ENCODE measurements around the gene MAPK8.
A peak's percentile ranks its signal among the peaks of the same experiment; 100 is the strongest.

The MAPK8 gene

GRCh38 chr10:48307711-48308018, 1.2 kb downstream of the MAPK8 start:
- Histone ChIP-seq H3K4me3 (ENCODE audit: low read depth, low read length) (peak overlapping the region; percentile 99), H3K4me1 (ENCODE audit: control insufficient read depth, insufficient read depth, low read length, unreplicated experiment) (peaks cover 21% of the 10 kb centered on the region), H2AFZ (ENCODE audit: low read length, unreplicated experiment) (peak overlapping the region; percentile 90), H3K27ac (ENCODE audit: low read depth, low read length) (no peak overlapping the region), H3K79me2 (ENCODE audit: control insufficient read depth, insufficient read depth, low read length, unreplicated experiment) (peaks cover 53% of the 10 kb centered on the region), H3K36me3 (ENCODE audit: insufficient read depth, low read length) (no peaks in the 10 kb centered on the region), H3K27me3 (ENCODE audit: insufficient read depth, low read length) (peaks cover 5% of the 10 kb centered on the region)

GRCh38 chr10:48309711-48310226, 3.3 kb downstream of the MAPK8 start:
- Histone ChIP-seq H3K4me1 (ENCODE audit: control insufficient read depth, insufficient read depth, low read length, unreplicated experiment) (peaks cover 21% of the 10 kb centered on the region), H3K27ac (ENCODE audit: low read depth, low read length) (peak overlapping the region; percentile 40)

GRCh38 chr10:48314107-48314506, 7.6 kb downstream of the MAPK8 start:
- Histone ChIP-seq H3K36me3 (ENCODE audit: insufficient read depth, low read length) (no peaks in the 10 kb centered on the region), H3K4me3 (ENCODE audit: low read depth, low read length) (no peak overlapping the region), H3K27me3 (ENCODE audit: insufficient read depth, low read length) (no peaks in the 10 kb centered on the region), H2AFZ (ENCODE audit: low read length, unreplicated experiment) (no peak overlapping the region), H3K4me1 (ENCODE audit: control insufficient read depth, insufficient read depth, low read length, unreplicated experiment) (peaks cover 12% of the 10 kb centered on the region), H3K27ac (ENCODE audit: low read depth, low read length) (no peak overlapping the region), H3K79me2 (ENCODE audit: control insufficient read depth, insufficient read depth, low read length, unreplicated experiment) (peaks cover 81% of the 10 kb centered on the region)

More at GRCh38 chr10:48309711-48310226, 3.3 kb downstream of the MAPK8 start:
- Histone ChIP-seq H3K27me3 (ENCODE audit: insufficient read depth, low read length) (no peaks in the 10 kb centered on the region), H3K36me3 (ENCODE audit: insufficient read depth, low read length) (no peaks in the 10 kb centered on the region), H3K4me3 (ENCODE audit: low read depth, low read length) (peak overlapping the region; percentile 24; the same call in 1 of the 2 replicates), H3K79me2 (ENCODE audit: control insufficient read depth, insufficient read depth, low read length, unreplicated experiment) (peaks cover 65% of the 10 kb centered on the region), H2AFZ (ENCODE audit: low read length, unreplicated experiment) (no peak overlapping the region)

GRCh38 chr10:48316236-48316635, 9.8 kb downstream of the MAPK8 start:
- Histone ChIP-seq H3K4me3 (ENCODE audit: low read depth, low read length) (no peak overlapping the region), H3K36me3 (ENCODE audit: insufficient read depth, low read length) (no peaks in the 10 kb centered on the region), H2AFZ (ENCODE audit: low read length, unreplicated experiment) (no peak overlapping the region), H3K27me3 (ENCODE audit: insufficient read depth, low read length) (no peaks in the 10 kb centered on the region), H3K27ac (ENCODE audit: low read depth, low read length) (no peak overlapping the region), H3K4me1 (ENCODE audit: control insufficient read depth, insufficient read depth, low read length, unreplicated experiment) (no peaks in the 10 kb centered on the region), H3K79me2 (ENCODE audit: control insufficient read depth, insufficient read depth, low read length, unreplicated experiment) (peaks cover 68% of the 10 kb centered on the region)

GRCh38 chr10:48317321-48317990, 11.0 kb downstream of the MAPK8 start:
- H2AFZ ChIP-seq (ENCODE audit: low read length, unreplicated experiment): no peak overlapping the region
- H3K27ac ChIP-seq (ENCODE audit: low read depth, low read length): no peak overlapping the region
- no peaks in the 10 kb centered on the region for H3K36me3 ChIP-seq (ENCODE audit: insufficient read depth, low read length)
- peaks cover 64% of the 10 kb centered on the region for H3K79me2 ChIP-seq (ENCODE audit: control insufficient read depth, insufficient read depth, low read length, unreplicated experiment)
- H3K27me3 ChIP-seq (ENCODE audit: insufficient read depth, low read length): no peaks in the 10 kb centered on the region
- H3K4me3 ChIP-seq (ENCODE audit: low read depth, low read length): no peak overlapping the region
- no peaks in the 10 kb centered on the region for H3K4me1 ChIP-seq (ENCODE audit: control insufficient read depth, insufficient read depth, low read length, unreplicated experiment)

GRCh38 chr10:48322017-48322416, 15.5 kb downstream of the MAPK8 start:
- Histone ChIP-seq H3K79me2 (ENCODE audit: control insufficient read depth, insufficient read depth, low read length, unreplicated experiment) (peaks cover 55% of the 10 kb centered on the region), H3K4me3 (ENCODE audit: low read depth, low read length) (no peak overlapping the region), H3K27ac (ENCODE audit: low read depth, low read length) (no peak overlapping the region)

GRCh38 chr10:48324580-48324979, 18.1 kb downstream of the MAPK8 start:
- Histone ChIP-seq H2AFZ (ENCODE audit: low read length, unreplicated experiment) (no peak overlapping the region), H3K27ac (ENCODE audit: low read depth, low read length) (no peak overlapping the region), H3K79me2 (ENCODE audit: control insufficient read depth, insufficient read depth, low read length, unreplicated experiment) (peaks cover 39% of the 10 kb centered on the region), H3K4me3 (ENCODE audit: low read depth, low read length) (no peak overlapping the region), H3K27me3 (ENCODE audit: insufficient read depth, low read length) (no peaks in the 10 kb centered on the region), H3K36me3 (ENCODE audit: insufficient read depth, low read length) (no peaks in the 10 kb centered on the region), H3K4me1 (ENCODE audit: control insufficient read depth, insufficient read depth, low read length, unreplicated experiment) (no peaks in the 10 kb centered on the region)

More at GRCh38 chr10:48322017-48322416, 15.5 kb downstream of the MAPK8 start:
- Histone ChIP-seq H2AFZ (ENCODE audit: low read length, unreplicated experiment) (no peak overlapping the region), H3K36me3 (ENCODE audit: insufficient read depth, low read length) (no peaks in the 10 kb centered on the region), H3K27me3 (ENCODE audit: insufficient read depth, low read length) (no peaks in the 10 kb centered on the region), H3K4me1 (ENCODE audit: control insufficient read depth, insufficient read depth, low read length, unreplicated experiment) (no peaks in the 10 kb centered on the region)

- Histone ChIP-seq H3K79me2 (ENCODE audit: control insufficient read depth, insufficient read depth, low read length, unreplicated experiment) (peaks cover 15% of the 10 kb centered on the region), H3K27ac (ENCODE audit: low read depth, low read length) (no peak overlapping the region), H3K36me3 (ENCODE audit: insufficient read depth, low read length) (no peaks in the 10 kb centered on the region; the same call in 1 of the 2 replicates), H3K27me3 (ENCODE audit: insufficient read depth, low read length) (no peaks in the 10 kb centered on the region), H2AFZ (ENCODE audit: low read length, unreplicated experiment) (no peak overlapping the region), H3K4me1 (ENCODE audit: control insufficient read depth, insufficient read depth, low read length, unreplicated experiment) (no peaks in the 10 kb centered on the region), H3K4me3 (ENCODE audit: low read depth, low read length) (no peak overlapping the region)
These were observed 23.8 kb downstream of the MAPK8 start for GRCh38 chr10:48330269-48330668.

- peaks cover 15% of the 10 kb centered on the region for H3K79me2 ChIP-seq (ENCODE audit: control insufficient read depth, insufficient read depth, low read length, unreplicated experiment)
These were observed 25.0 kb downstream of the MAPK8 start for GRCh38 chr10:48331436-48331835.

GRCh38 chr10:48332166-48332870, 25.8 kb downstream of the MAPK8 start:
- Histone ChIP-seq H3K27ac (ENCODE audit: low read depth, low read length) (no peak overlapping the region), H3K79me2 (ENCODE audit: control insufficient read depth, insufficient read depth, low read length, unreplicated experiment) (peaks cover 9% of the 10 kb centered on the region), H3K36me3 (ENCODE audit: insufficient read depth, low read length) (no peaks in the 10 kb centered on the region; the same call in 1 of the 2 replicates), H3K4me1 (ENCODE audit: control insufficient read depth, insufficient read depth, low read length, unreplicated experiment) (no peaks in the 10 kb centered on the region), H3K4me3 (ENCODE audit: low read depth, low read length) (no peak overlapping the region), H3K27me3 (ENCODE audit: insufficient read depth, low read length) (no peaks in the 10 kb centered on the region), H2AFZ (ENCODE audit: low read length, unreplicated experiment) (no peak overlapping the region)

More at GRCh38 chr10:48331436-48331835, 25.0 kb downstream of the MAPK8 start:
- no peaks in the 10 kb centered on the region for H3K4me1 ChIP-seq (ENCODE audit: control insufficient read depth, insufficient read depth, low read length, unreplicated experiment)
- no peaks in the 10 kb centered on the region; the same call in 1 of the 2 replicates for H3K36me3 ChIP-seq (ENCODE audit: insufficient read depth, low read length)
- no peaks in the 10 kb centered on the region for H3K27me3 ChIP-seq (ENCODE audit: insufficient read depth, low read length)
- no peak overlapping the region for H3K4me3 ChIP-seq (ENCODE audit: low read depth, low read length)
- no peak overlapping the region for H2AFZ ChIP-seq (ENCODE audit: low read length, unreplicated experiment)
- no peak overlapping the region for H3K27ac ChIP-seq (ENCODE audit: low read depth, low read length)

GRCh38 chr10:48332871-48333216, 26.4 kb downstream of the MAPK8 start:
- no peak overlapping the region for H3K27ac ChIP-seq (ENCODE audit: low read depth, low read length)
- no peaks in the 10 kb centered on the region for H3K27me3 ChIP-seq (ENCODE audit: insufficient read depth, low read length)
- H3K79me2 ChIP-seq (ENCODE audit: control insufficient read depth, insufficient read depth, low read length, unreplicated experiment): peaks cover 7% of the 10 kb centered on the region
- no peaks in the 10 kb centered on the region; the same call in 1 of the 2 replicates for H3K36me3 ChIP-seq (ENCODE audit: insufficient read depth, low read length)
- no peak overlapping the region for H2AFZ ChIP-seq (ENCODE audit: low read length, unreplicated experiment)
- no peak overlapping the region for H3K4me3 ChIP-seq (ENCODE audit: low read depth, low read length)
- no peaks in the 10 kb centered on the region for H3K4me1 ChIP-seq (ENCODE audit: control insufficient read depth, insufficient read depth, low read length, unreplicated experiment)
